Lung (tissue), 12 donors: Measurements from ENCODE around the gene CTNNBL1. TPM values are rescaled to one million over a fixed set of nuclear protein-coding genes. Genes with fewer than 3 reads are reported as not detected.
A peak's percentile ranks its signal among the peaks of the same experiment; 100 is the strongest.

ENCODE experiments used
- ATAC-seq: fragments of 200-7000 bp; cut with Tn5 transposase; one replicate; pipeline ENCODE4 v1.9.1; 2020; ENCODE audit warnings: moderate number of reproducible peaks; ENCODE audit not compliant: insufficient read depth, low FRiP score
- DNase-seq, 3 donors: peaks; one replicate each; pipeline ENCODE4 v3.0.0-alpha.2; 2013 to 2017
- H3K27ac ChIP-seq, 2 donors: one replicate each; pipeline ENCODE4 v1.5.1; 2013; ENCODE audit warnings: mild to moderate bottlenecking in 2 of 2, moderate library complexity in 2 of 2, control low read depth in 1 of 2, inconsistent platforms in 1 of 2, low read depth in 1 of 2, low read length in 1 of 2
- H3K27me3 ChIP-seq, 3 donors: one replicate each; pipeline ENCODE4 v1.5.1; 2013; ENCODE audit warnings: low read length in 2 of 3; ENCODE audit not compliant: control insufficient read depth in 3 of 3, insufficient read depth in 3 of 3
- H3K36me3 ChIP-seq, 4 donors: one replicate each; pipeline ENCODE4 v1.5.1; 2013; ENCODE audit warnings: low read length in 4 of 4, mild to moderate bottlenecking in 1 of 4, moderate library complexity in 1 of 4; ENCODE audit not compliant: control insufficient read depth in 4 of 4, insufficient read depth in 4 of 4
- H3K4me1 ChIP-seq, 5 donors: one replicate each; pipeline ENCODE4 v1.5.1; 2013; ENCODE audit warnings: low read length in 5 of 5, mild to moderate bottlenecking in 2 of 5, moderate library complexity in 1 of 5; ENCODE audit not compliant: control insufficient read depth in 5 of 5, insufficient read depth in 5 of 5
- H3K4me3 ChIP-seq: one replicate; pipeline ENCODE4 v1.5.1; 2013; ENCODE audit warnings: mild to moderate bottlenecking, control low read depth, moderate library complexity
- H3K9ac ChIP-seq, 2 donors: one replicate each; pipeline ENCODE4 v1.5.1; 2013; ENCODE audit warnings: low read length in 2 of 2, control low read depth in 1 of 2; ENCODE audit not compliant: insufficient read depth in 1 of 2
- H3K9me3 ChIP-seq, 4 donors: one replicate each; pipeline ENCODE4 v1.5.1; 2013; ENCODE audit warnings: low read length in 3 of 4, mild to moderate bottlenecking in 1 of 4, moderate library complexity in 1 of 4; ENCODE audit not compliant: control insufficient read depth in 4 of 4, insufficient read depth in 3 of 4
- WGBS, 2 donors: extraction: QIAGEN DNeasy Blood & Tissue Kit; methylation state at CpG; one replicate each; pipeline ENCODE4 v1.1.7; 2013; 5-methylcytosine and 5-hydroxymethylcytosine counted together
- polyA plus RNA-seq, 2 donors: library from polyadenylated mRNA; stranded (reverse); fragments of 200-250 nt; gene quantifications; one replicate each; pipeline ENCODE4 v1.2.1, GENCODE V29; 2013
- total RNA-seq, 2 donors: library from RNA; depleted of rRNA in 1 of 2; stranded (reverse); fragments of >200 nt in 1 of 2; gene quantifications; one replicate each; pipeline ENCODE4 v1.2.1, GENCODE V29; 2014 to 2021
- TF ChIP-seq, protein P1 (sequence below): IDR thresholded peaks from 2 replicates; pipeline ENCODE4 v1.5.1; 2012; ENCODE audit warnings: mild to moderate bottlenecking; ENCODE audit errors: control extremely low read depth, extremely low read depth
- donor health status: control.
- donor health status: control.
- donor health status: Bipolar disorder and iron deficiency.
- donor health status: healthy.
- donor health status: DM: yes; HTN: yes; CAD: no.

The CTNNBL1 gene
- total and polyA plus RNA-seq, 4 donors = 38.9 to 53.1 (median 49.2) TPM

DNA sequence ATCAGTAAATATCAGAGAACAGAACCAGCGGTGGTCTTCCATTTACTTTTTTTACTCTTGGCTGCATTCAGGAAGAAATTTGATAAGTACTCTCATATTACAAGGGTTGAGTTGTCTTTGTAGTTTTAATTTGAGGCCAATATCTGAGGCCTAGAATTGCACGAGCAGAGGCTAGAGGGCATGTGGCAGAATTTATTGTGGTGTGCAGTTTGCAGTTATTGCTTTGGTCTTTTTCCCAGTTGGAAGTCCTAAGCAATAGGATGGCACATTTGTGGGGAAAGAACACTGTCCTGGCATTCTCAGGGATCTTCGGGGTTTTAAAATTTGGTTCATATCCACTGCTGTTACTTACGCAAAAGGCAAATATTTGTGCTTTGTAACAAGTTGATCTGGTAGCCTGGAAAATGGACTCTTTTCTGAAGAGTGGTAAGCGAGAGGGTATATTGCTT lies 66.0 kb downstream of the CTNNBL1 start:
- TF ChIP-seq, protein P1, sequence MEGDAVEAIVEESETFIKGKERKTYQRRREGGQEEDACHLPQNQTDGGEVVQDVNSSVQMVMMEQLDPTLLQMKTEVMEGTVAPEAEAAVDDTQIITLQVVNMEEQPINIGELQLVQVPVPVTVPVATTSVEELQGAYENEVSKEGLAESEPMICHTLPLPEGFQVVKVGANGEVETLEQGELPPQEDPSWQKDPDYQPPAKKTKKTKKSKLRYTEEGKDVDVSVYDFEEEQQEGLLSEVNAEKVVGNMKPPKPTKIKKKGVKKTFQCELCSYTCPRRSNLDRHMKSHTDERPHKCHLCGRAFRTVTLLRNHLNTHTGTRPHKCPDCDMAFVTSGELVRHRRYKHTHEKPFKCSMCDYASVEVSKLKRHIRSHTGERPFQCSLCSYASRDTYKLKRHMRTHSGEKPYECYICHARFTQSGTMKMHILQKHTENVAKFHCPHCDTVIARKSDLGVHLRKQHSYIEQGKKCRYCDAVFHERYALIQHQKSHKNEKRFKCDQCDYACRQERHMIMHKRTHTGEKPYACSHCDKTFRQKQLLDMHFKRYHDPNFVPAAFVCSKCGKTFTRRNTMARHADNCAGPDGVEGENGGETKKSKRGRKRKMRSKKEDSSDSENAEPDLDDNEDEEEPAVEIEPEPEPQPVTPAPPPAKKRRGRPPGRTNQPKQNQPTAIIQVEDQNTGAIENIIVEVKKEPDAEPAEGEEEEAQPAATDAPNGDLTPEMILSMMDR = no peak
- Histone ChIP-seq H3K4me3 (no peak overlapping the region), H3K36me3 (peaks cover 3 to 8% (median 4%) of the 10 kb centered on the region in 4 donors), H3K4me1 (peaks cover 1 to 53% (median 8%) of the 10 kb centered on the region in 5 donors), H3K9ac (no peak overlapping the region), H3K9me3 (no peaks in the 10 kb centered on the region), H3K27me3 (no peaks in the 10 kb centered on the region), H3K27ac (no peak overlapping the region)
- 91 to 95% methylated on average over 5 of the region's 5 CpGs for WGBS, 2 donors
- ATAC-seq (no peak), DNase-seq (peak in 2 of 3 donors; percentile 46 to 50)

DNA sequence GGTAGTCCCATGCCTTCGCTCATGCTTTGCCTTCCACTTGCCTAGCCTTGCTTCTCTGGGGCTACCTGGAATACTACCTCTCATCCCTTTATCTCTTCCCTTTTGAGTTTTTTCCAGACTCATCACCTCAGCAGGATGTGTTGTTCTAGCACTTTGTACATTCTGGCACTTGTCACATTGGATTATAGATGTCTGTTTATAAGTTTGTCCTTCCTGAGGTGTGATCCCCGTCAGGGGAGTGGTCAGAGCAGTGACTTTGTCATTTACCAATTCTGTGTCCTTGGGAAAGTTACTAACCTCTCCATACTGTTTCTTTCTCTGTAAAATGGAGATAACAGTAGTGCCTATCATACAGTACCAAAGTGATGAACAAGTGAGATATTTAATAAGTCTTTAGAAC lies 66.5 kb downstream of the CTNNBL1 start:
- no peak for ATAC-seq
- DNase-seq = no peak
- H3K4me1 ChIP-seq = peaks cover 1 to 53% (median 8%) of the 10 kb centered on the region in 5 donors
- no peaks in the 10 kb centered on the region for H3K9me3 ChIP-seq
- no peak overlapping the region for H3K27ac ChIP-seq
- H3K27me3 ChIP-seq = no peaks in the 10 kb centered on the region
- no peak overlapping the region for H3K4me3 ChIP-seq
- TF ChIP-seq, protein P1 = no peak
- H3K36me3 ChIP-seq = peaks cover 3 to 8% (median 4%) of the 10 kb centered on the region in 4 donors
- 82 to 89% methylated on average over 2 of the region's 2 CpGs for WGBS, 2 donors
- no peak overlapping the region for H3K9ac ChIP-seq

DNA sequence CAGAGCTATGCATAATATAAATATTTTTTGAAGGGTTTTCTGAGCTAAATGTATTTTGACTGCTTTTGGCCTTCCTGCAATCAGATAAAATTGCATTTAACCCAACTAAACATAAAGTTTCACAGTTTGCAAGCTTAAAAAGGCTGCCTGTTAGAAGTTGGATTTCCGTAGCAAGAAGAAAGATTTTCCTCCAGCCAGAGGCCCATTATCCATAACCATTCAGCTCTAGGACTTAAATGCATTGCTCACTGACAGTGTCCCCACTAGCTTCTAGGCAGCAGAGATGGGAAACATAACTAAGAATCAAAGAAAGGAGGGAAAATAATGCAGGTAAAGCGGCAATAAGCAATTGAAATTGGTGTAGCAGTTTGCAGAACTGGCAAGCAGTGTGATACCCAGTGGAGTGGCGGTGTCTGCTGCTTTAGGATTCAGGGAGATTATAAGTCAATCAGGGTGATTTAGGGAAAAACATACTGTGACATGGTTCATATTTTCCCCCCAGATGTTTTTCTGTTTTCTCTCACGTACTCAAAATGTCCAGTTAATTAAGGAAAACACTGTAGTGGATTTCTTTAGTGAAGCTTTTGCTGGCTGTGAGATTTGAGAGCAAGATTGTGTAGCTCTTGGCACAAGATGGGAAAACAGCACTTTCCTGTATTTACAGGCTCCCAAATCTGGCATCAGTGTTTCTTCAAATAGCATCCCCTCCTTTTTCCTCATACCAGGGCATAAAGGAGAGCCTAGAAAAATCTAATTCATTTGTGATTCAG lies 69.1 kb downstream of the CTNNBL1 start:
- no peak overlapping the region for H3K4me3 ChIP-seq
- ATAC-seq (no peak), DNase-seq (peak; percentile 48 to 93 (median 91))
- WGBS, 2 donors = 84 to 85% methylated on average over 4 of the region's 4 CpGs
- H3K36me3 ChIP-seq = peaks cover 0 to 8% (median 6%) of the 10 kb centered on the region in 4 donors
- peak overlapping the region in 1 of 2 donors; percentile 51 for H3K9ac ChIP-seq
- H3K27me3 ChIP-seq = no peaks in the 10 kb centered on the region
- H3K27ac ChIP-seq = no peak overlapping the region
- TF ChIP-seq, protein P1 = no peak
- peaks cover 0 to 53% (median 8%) of the 10 kb centered on the region in 5 donors for H3K4me1 ChIP-seq
- no peaks in the 10 kb centered on the region for H3K9me3 ChIP-seq
